Colonic mucosa (tissue), 4 donors: Measurements from ENCODE around the gene UNC13A. TPM values are rescaled to one million over a fixed set of nuclear protein-coding genes. Genes with fewer than 3 reads are reported as not detected.

Source experiments
- DNase-seq: peaks from one replicate; pipeline ENCODE4 v3.0.0-alpha.2; 2020
- H3K27ac ChIP-seq: fragments of 200-600 bp; one replicate; pipeline ENCODE4 v1.8.0; 2021
- H3K27me3 ChIP-seq: fragments of 200-600 bp; one replicate; pipeline ENCODE4 v1.8.0; 2021
- H3K36me3 ChIP-seq: fragments of 200-600 bp; one replicate; pipeline ENCODE4 v1.8.0; 2021
- H3K4me1 ChIP-seq: fragments of 200-600 bp; one replicate; pipeline ENCODE4 v1.8.0; 2021; ENCODE audit warnings: mild to moderate bottlenecking
- H3K4me3 ChIP-seq: fragments of 200-600 bp; one replicate; pipeline ENCODE4 v1.8.0; 2021
- H3K9ac ChIP-seq, 2 donors: one replicate each; pipeline ENCODE4 v1.7.0; 2013; ENCODE audit warnings: control low read depth in 2 of 2, low read depth in 2 of 2, low read length in 2 of 2
- H3K9me3 ChIP-seq: fragments of 200-600 bp; one replicate; pipeline ENCODE4 v1.8.0; 2021
- intact Hi-C: fragments of 100-400 bp; cut with DNase I; formaldehyde crosslinking; loops from one replicate; pipeline ENCODE4 v1.14.1; 2022
- total RNA-seq, 2 donors: library from RNA; stranded (reverse); fragmentation: NEBNext Ultra II Directional in 1 of 2; extraction: Animal tissue kit (Norgen Biotek cat#: 25700) in 1 of 2; gene quantifications; one replicate each; pipeline ENCODE4 v1.2.1, GENCODE V29; 2021
- TF ChIP-seq, protein P1 (sequence below): fragments of 200-600 bp; IDR thresholded peaks from one replicate; pipeline ENCODE4 v1.8.0; 2022; ENCODE audit warnings: antibody characterized with exemption, mild to moderate bottlenecking
- donor health status: healthy.
- donor health status: DM: no; HTN: no; CAD: no.
- donor health status: DM: no; HTN: no; CAD: no.

UNC13A gene
- total RNA-seq, 2 donors from 2014 or later: 0.29 to 0.62 TPM

DNA sequence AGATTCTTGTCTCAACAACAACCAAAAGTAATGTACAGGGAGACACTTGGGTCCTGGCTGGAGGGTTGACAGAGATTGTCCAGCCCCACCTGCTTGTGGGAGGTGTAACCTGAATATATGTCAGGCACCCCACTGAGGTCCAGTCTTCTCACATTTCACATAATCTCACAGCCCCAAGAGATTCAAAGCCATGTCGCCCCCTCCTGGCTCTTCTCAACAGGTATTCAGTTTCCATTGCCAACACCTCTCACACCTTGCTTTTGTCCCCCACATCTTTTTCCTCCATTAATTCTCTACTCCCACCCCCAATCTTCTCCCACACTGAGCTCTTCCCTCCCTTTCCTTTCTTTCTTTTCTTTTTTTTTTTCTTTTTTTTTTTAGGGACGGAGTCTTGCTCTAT is 11.2 kb downstream of the UNC13A start:
- Histone ChIP-seq H3K27ac (no peak overlapping the region), H3K9me3 (no peaks in the 10 kb centered on the region), H3K36me3 (no peaks in the 10 kb centered on the region), H3K4me1 (no peaks in the 10 kb centered on the region), H3K9ac (no peak overlapping the region), H3K4me3 (no peak overlapping the region), H3K27me3 (no peaks in the 10 kb centered on the region)
- TF ChIP-seq, protein P1, sequence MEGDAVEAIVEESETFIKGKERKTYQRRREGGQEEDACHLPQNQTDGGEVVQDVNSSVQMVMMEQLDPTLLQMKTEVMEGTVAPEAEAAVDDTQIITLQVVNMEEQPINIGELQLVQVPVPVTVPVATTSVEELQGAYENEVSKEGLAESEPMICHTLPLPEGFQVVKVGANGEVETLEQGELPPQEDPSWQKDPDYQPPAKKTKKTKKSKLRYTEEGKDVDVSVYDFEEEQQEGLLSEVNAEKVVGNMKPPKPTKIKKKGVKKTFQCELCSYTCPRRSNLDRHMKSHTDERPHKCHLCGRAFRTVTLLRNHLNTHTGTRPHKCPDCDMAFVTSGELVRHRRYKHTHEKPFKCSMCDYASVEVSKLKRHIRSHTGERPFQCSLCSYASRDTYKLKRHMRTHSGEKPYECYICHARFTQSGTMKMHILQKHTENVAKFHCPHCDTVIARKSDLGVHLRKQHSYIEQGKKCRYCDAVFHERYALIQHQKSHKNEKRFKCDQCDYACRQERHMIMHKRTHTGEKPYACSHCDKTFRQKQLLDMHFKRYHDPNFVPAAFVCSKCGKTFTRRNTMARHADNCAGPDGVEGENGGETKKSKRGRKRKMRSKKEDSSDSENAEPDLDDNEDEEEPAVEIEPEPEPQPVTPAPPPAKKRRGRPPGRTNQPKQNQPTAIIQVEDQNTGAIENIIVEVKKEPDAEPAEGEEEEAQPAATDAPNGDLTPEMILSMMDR: no peak
- intact Hi-C loops: no loop called here
- DNase-seq: no peak

DNA sequence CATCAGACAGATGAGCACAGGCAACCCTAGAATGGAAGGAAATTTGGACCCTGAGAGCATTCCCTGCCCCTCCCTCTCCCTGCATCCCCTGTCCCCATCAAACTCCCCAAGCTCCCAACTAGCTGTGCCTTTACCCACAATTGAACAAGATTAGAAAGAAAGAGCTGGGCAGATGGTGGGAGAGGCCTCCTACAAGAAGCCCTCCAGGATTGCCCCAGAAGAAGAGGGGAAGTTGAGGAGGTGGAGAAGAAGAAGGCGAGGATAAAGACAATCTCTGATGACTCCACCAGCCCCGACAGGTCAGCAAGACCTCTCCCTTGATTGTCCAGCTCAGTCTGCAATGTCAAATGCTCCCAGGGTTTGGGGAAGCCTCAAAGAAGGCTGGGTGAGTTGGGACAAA is 11.9 kb downstream of the UNC13A start:
- DNase-seq: no peak
- Histone ChIP-seq H3K4me1 (no peaks in the 10 kb centered on the region), H3K4me3 (no peak overlapping the region), H3K27ac (no peak overlapping the region), H3K36me3 (no peaks in the 10 kb centered on the region), H3K27me3 (no peaks in the 10 kb centered on the region), H3K9me3 (no peaks in the 10 kb centered on the region), H3K9ac (no peak overlapping the region)
- TF ChIP-seq, protein P1: no peak
- intact Hi-C loops: no loop called here

DNA sequence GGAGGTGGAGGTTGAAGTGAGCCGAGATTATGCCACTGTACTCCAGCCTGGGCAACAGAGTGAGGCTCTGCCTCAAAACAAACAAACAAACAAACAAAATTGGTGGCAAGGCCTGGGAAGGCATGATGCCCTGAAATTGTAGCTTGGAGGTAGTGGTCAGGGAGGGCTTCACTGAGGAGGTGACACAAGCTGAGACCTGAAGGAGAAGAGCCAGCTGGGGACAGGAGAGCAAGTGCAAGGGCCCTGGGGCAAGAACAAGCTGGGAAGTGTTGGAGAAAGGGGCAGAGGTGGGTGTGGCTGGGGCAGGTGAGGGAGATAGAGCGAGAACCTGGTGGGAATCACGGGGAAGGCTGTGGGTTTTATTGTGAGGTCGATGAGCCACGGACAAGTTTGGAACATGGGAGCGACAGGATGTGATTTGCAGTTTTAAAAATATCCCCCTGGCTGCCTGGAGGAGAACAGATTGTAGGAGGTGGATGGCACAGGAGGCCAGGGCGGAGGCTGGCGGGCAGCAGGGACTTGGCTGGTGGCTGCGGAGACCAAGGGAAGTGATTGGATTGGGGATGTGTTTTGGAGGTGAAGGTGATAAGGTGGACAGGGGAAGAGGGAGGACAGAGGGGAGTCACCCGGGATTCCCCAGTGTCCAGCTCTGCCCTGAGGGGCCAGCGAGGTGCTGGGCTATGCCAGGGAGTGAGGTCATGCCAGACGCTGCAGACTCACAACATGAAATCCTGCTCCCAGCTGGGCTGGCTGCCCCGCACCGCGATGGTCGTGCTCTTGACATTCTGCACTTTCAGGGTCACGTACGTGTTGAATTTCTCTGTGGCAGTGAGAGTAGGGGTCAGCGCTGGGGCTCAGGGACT is 14.0 kb downstream of the UNC13A start:
- intact Hi-C loops: no loop called here
- Histone ChIP-seq H3K27me3 (no peaks in the 10 kb centered on the region), H3K27ac (no peak overlapping the region), H3K9ac (no peak overlapping the region), H3K4me1 (no peaks in the 10 kb centered on the region), H3K4me3 (no peak overlapping the region), H3K9me3 (no peaks in the 10 kb centered on the region), H3K36me3 (no peaks in the 10 kb centered on the region)
- TF ChIP-seq, protein P1: no peak
- DNase-seq: no peak

DNA sequence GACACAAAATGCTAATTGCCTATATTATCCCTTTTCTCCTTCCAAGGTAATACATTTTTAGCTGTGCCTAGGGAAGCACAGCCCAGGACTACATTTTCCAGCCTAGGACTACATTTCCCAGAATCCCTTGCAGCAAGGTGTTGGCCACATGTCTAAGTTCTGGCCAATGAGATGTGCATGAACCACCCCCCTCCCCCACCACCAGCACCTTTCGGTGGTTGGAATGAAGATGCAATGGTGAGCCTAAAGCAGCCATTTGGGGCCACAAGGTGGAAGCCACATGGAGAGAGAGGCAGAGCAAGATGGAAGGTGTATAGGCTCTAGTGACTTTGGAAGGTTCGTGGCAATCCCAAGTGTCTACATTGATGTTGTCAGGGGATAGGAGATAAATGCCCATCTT is 16.2 kb downstream of the UNC13A start:
- Histone ChIP-seq H3K4me3 (no peak overlapping the region), H3K27ac (no peak overlapping the region), H3K27me3 (no peaks in the 10 kb centered on the region), H3K9me3 (no peaks in the 10 kb centered on the region), H3K9ac (no peak overlapping the region), H3K4me1 (no peaks in the 10 kb centered on the region), H3K36me3 (no peaks in the 10 kb centered on the region)
- intact Hi-C loops: no loop called here
- TF ChIP-seq, protein P1: no peak
- no peak for DNase-seq

DNA sequence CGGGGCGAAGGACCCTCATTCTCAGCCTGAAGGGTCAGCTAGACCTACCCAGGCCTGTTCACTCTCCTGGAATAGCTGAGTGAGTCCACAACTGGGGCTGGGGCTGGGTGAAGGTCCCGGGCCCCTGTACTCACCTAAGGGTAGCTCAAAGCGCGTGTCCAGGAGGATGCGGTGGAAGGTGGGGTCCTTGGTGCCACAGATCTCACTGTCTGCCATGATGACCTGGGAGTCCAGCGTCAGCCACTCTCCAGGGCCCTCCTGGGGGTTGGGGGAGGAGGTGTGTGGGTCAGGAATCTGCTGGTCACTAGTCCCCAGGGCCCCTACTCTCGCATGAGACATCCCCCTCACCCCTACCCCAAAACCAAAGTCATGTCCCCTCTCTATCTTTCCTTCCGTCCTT is 18.7 kb downstream of the UNC13A start:
- H3K4me3 ChIP-seq: no peak overlapping the region
- no peak overlapping the region for H3K27ac ChIP-seq
- H3K4me1 ChIP-seq: no peaks in the 10 kb centered on the region
- no peak overlapping the region for H3K9ac ChIP-seq
- no peaks in the 10 kb centered on the region for H3K9me3 ChIP-seq
- TF ChIP-seq, protein P1: no peak
- no peak for DNase-seq
- no peaks in the 10 kb centered on the region for H3K27me3 ChIP-seq
- H3K36me3 ChIP-seq: no peaks in the 10 kb centered on the region
- intact Hi-C loops: no loop called here
